HEK293 (cell line): ENCODE data around the gene PDGFD.

ENCODE experiments used
- ZNF280D ChIP-seq: fragments of 450-650 bp; formaldehyde crosslinking; IDR thresholded peaks from 2 replicates; pipeline ENCODE4 v1.5.1; 2016; ENCODE audit warnings: missing biosample characterization, missing genetic modification characterization
- ZNF302 ChIP-seq: fragments of 450-650 bp; formaldehyde crosslinking; IDR thresholded peaks from 2 replicates; pipeline ENCODE4 v1.5.1; 2016; ENCODE audit warnings: missing biosample characterization, missing genetic modification characterization, low read depth
- ZNF311 ChIP-seq: fragments of 450-650 bp; formaldehyde crosslinking; IDR thresholded peaks from 2 replicates; pipeline ENCODE4 v1.5.1; 2017; ENCODE audit warnings: missing biosample characterization, missing genetic modification characterization, borderline replicate concordance
- ZNF530 ChIP-seq: fragments of 450-650 bp; formaldehyde crosslinking; IDR thresholded peaks from 2 replicates; pipeline ENCODE4 v1.5.1; 2016; ENCODE audit warnings: low read depth, missing biosample characterization, missing genetic modification characterization
- ZNF555 ChIP-seq: fragments of 450-650 bp; formaldehyde crosslinking; conservative IDR thresholded peaks from 2 replicates; pipeline ENCODE4 v1.5.1; 2017; ENCODE audit warnings: missing biosample characterization, mild to moderate bottlenecking, missing genetic modification characterization, inconsistent platforms
- ZNF777 ChIP-seq: fragments of 450-650 bp; formaldehyde crosslinking; IDR thresholded peaks from 2 replicates; pipeline ENCODE4 v1.5.1; 2017; ENCODE audit warnings: missing biosample characterization, missing genetic modification characterization, borderline replicate concordance
- ZNF785 ChIP-seq: fragments of 450-650 bp; formaldehyde crosslinking; IDR thresholded peaks from 2 replicates; pipeline ENCODE4 v1.5.1; 2016; ENCODE audit warnings: missing biosample characterization, missing genetic modification characterization
- ZNF830 ChIP-seq: fragments of 450-650 bp; IDR thresholded peaks from 2 replicates; pipeline ENCODE4 v1.5.0; 2018; ENCODE audit warnings: missing biosample characterization, missing genetic modification characterization, low read depth, mild to moderate bottlenecking, moderate library complexity
- TF ChIP-seq, protein P1 (sequence below): fragments of 450-650 bp; formaldehyde crosslinking; IDR thresholded peaks from 2 replicates; pipeline ENCODE4 v1.5.1; 2016; ENCODE audit warnings: missing biosample characterization, missing genetic modification characterization

DNA sequence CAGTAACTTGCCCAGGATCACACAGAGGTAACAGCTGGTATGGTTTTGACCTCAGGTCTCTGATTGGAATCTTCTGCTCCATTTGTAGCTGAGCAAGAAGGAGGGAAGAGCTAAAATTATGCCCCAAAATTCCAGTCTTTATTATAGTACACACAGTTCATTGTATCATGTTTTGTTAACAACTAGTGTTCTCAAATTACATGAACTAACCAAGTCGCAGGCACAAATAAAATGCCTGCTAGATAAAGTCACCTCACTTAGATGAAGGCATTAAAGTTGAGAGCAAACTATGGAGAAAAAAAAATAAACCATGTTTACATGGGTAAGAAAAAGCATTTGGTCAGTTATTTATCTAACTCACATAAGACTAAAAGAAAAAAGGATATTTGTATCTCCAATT, 58.8 kb downstream of the PDGFD start:
- TF ChIP-seq, protein P1, sequence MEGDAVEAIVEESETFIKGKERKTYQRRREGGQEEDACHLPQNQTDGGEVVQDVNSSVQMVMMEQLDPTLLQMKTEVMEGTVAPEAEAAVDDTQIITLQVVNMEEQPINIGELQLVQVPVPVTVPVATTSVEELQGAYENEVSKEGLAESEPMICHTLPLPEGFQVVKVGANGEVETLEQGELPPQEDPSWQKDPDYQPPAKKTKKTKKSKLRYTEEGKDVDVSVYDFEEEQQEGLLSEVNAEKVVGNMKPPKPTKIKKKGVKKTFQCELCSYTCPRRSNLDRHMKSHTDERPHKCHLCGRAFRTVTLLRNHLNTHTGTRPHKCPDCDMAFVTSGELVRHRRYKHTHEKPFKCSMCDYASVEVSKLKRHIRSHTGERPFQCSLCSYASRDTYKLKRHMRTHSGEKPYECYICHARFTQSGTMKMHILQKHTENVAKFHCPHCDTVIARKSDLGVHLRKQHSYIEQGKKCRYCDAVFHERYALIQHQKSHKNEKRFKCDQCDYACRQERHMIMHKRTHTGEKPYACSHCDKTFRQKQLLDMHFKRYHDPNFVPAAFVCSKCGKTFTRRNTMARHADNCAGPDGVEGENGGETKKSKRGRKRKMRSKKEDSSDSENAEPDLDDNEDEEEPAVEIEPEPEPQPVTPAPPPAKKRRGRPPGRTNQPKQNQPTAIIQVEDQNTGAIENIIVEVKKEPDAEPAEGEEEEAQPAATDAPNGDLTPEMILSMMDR (tag by site-specific recombination), result no peak
- TF ChIP-seq ZNF302 (tag by site-specific recombination), result no peak
- no peak for TF ChIP-seq ZNF530
- TF ChIP-seq ZNF785 (tag by site-specific recombination), result no peak
- TF ChIP-seq ZNF777 (tag by site-specific recombination), result no peak
- TF ChIP-seq ZNF280D (tag by site-specific recombination), result no peak
- no peak for TF ChIP-seq ZNF555 (tag by site-specific recombination)
- no peak for TF ChIP-seq ZNF311 (tag by site-specific recombination)
- no peak for TF ChIP-seq ZNF830 (tag by site-specific recombination)
